Stimulated activated CD4-positive, alpha-beta T cell treated with anti-CD3 and anti-CD28 coated beads, Interleukin-15, amount 100 ng/mL, for 48 hours (primary cell): Measurements from ENCODE around the gene GPR89A.
"Not testable (repeated sequence)": the region's sequence is repeated elsewhere in the genome, so short reads cannot be mapped to it uniquely, and the experiment has no call there.

Experiments used
- DNase-seq, 2 donors: peaks; one replicate each; pipeline ENCODE4 v3.0.0-alpha.2; 2020; ENCODE audit warnings: low read depth in 2 of 2

GPR89A gene

GRCh38 chr1:145686078-145686477 lies 78.3 kb downstream of the GPR89A start:
- not testable (repeated sequence) for DNase-seq

GRCh38 chr1:145688328-145688727 lies 80.5 kb downstream of the GPR89A start:
- no peak for DNase-seq

- DNase-seq = no peak
Measured at GRCh38 chr1:145688924-145689323, 81.1 kb downstream of the GPR89A start.

- no peak for DNase-seq
Measured at GRCh38 chr1:145689922-145690321, 82.1 kb downstream of the GPR89A start.

GRCh38 chr1:145690587-145691558 lies 83.1 kb downstream of the GPR89A start:
- peak; percentile 1 to 3 for DNase-seq

GRCh38 chr1:145692785-145693443 lies 85.1 kb downstream of the GPR89A start:
- DNase-seq = no peak

- no peak for DNase-seq
Measured at GRCh38 chr1:145695821-145696629, 88.2 kb downstream of the GPR89A start.

- DNase-seq = no peak
Measured at GRCh38 chr1:145696630-145696960, 88.8 kb downstream of the GPR89A start.

- no peak for DNase-seq
Measured at GRCh38 chr1:145701306-145701862, 93.6 kb downstream of the GPR89A start.

- DNase-seq = no peak
Measured at GRCh38 chr1:145702052-145702451, 94.3 kb downstream of the GPR89A start.

- DNase-seq = no peak
Measured at GRCh38 chr1:145702826-145703225, 95.0 kb downstream of the GPR89A start.

- no peak for DNase-seq
Measured at GRCh38 chr1:145705622-145706021, 97.8 kb downstream of the GPR89A start.

- DNase-seq = no peak
Measured at GRCh38 chr1:145706086-145706664, 98.4 kb downstream of the GPR89A start.

GRCh38 chr1:145707183-145707867 lies 99.5 kb downstream of the GPR89A start, which contains the start of gene PDZK1:
Gene PDZK1 (minus strand): TSS chr1:145707368. CDS start chr1:145688021, 19,347 bp downstream.
- no peak for DNase-seq

GRCh38 chr1:145708063-145708462 lies 100.3 kb downstream of the GPR89A start:
- DNase-seq = no peak

GRCh38 chr1:145710291-145711027 lies 102.7 kb downstream of the GPR89A start:
- DNase-seq = no peak

- DNase-seq = no peak
Measured at GRCh38 chr1:145711213-145711651, 103.4 kb downstream of the GPR89A start.

- no peak for DNase-seq
Measured at GRCh38 chr1:145714524-145715111, 106.8 kb downstream of the GPR89A start.

GRCh38 chr1:145716641-145717345 lies 109.0 kb downstream of the GPR89A start:
- no peak for DNase-seq
